Measurements from ENCODE around the gene CTBP1. TPM values are rescaled to one million over a fixed set of nuclear protein-coding genes. Genes with fewer than 3 reads are reported as not detected.

The CTBP1 gene
- total and polyA plus RNA-seq, 9 of the 15 experiments (the other 6 are each of a cell fraction or from before 2014, with no cell fraction given) = 14.5 to 162 (median 68.2) TPM

DNA sequence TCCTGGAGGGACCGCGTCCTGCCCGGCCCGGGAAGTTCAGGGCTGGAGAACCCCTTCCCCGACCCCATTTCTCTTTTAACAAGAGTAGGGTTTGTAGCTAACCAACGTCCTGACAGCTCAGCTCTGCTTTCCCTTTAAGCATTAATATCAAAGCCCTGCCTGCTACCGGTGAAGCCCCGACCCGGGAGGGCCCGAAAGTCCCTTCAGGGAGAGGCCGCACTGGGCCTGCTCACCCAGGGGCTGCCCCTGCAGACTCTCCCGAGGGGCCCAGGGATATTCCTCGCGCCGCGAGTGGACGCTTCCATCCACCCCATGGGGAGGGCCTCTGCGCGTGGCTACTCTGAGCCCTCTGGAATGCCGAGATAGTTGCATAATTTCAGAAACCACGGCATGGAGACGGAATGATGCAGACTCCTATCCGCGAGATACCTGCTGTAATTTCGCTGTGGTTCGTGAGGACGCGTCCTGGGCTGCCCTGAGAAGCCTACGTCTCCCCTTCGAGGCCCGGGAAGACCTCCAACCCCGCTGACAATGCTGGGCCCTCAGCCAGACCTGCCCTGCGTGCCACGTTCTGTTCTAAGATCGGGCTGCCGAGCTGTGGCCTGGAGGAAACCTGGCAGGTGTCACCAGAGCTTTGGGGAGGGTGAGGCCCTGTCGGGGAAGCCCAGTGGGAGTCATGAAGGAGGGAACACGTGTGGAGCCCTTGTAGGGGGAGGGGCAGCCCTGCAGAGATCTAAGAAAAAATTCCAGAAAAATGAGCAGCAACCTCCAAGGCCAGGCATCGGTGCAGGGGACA is 999 bp upstream of the CTBP1 start (continued):
- TF ChIP-seq, protein P1, sequence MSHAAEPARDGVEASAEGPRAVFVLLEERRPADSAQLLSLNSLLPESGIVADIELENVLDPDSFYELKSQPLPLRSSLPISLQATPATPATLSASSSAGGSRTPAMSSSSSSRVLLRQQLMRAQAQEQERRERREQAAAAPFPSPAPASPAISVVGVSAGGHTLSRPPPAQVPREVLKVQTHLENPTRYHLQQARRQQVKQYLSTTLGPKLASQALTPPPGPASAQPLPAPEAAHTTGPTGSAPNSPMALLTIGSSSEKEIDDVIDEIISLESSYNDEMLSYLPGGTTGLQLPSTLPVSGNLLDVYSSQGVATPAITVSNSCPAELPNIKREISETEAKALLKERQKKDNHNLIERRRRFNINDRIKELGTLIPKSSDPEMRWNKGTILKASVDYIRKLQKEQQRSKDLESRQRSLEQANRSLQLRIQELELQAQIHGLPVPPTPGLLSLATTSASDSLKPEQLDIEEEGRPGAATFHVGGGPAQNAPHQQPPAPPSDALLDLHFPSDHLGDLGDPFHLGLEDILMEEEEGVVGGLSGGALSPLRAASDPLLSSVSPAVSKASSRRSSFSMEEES (CRISPR knock-in tag; IDR thresholded peaks at IDR 0.05) = no peak
- no peak for TF ChIP-seq ATF1 (CRISPR knock-in tag; IDR thresholded peaks at IDR 0.05)
- 0 out of 2 replicates have a peak, but pooled peaks have one; percentile 1 for TF ChIP-seq ATF1 (tag; IDR thresholded peaks at IDR 0.05)
- no peak for TF ChIP-seq RAD21 (CRISPR knock-in tag; conservative IDR thresholded peaks at IDR 0.05 in 1 of 2, IDR thresholded peaks at IDR 0.05 in 1 of 2)
- peak; percentile 10; the same call in 1 of the 2 replicates for TF ChIP-seq NFIC (IDR thresholded peaks at IDR 0.05)
- peak; percentile 42; the same call in 1 of the 2 replicates for TF ChIP-seq MAX (CRISPR knock-in tag; IDR thresholded peaks at IDR 0.05)
- no peak for TF ChIP-seq BCOR (IDR thresholded peaks at IDR 0.05)
- TF ChIP-seq ZBTB33 (CRISPR knock-in tag; IDR thresholded peaks at IDR 0.05) = 0 out of 2 replicates have a peak, but pooled peaks have one; percentile 27
- no peak for TF ChIP-seq CSDE1 (IDR thresholded peaks at IDR 0.05)
- no peak for TF ChIP-seq ZFPM2 (CRISPR knock-in tag; IDR thresholded peaks at IDR 0.05)
- TF ChIP-seq ILF3 (IDR thresholded peaks at IDR 0.05; ENCODE audit: borderline replicate concordance) = no peak
- TF ChIP-seq L3MBTL2 (IDR thresholded peaks at IDR 0.05) = peak; percentile 16; the same call in 1 of the 2 replicates
- TF ChIP-seq LCOR (CRISPR knock-in tag; IDR thresholded peaks at IDR 0.05) = no peak
- no peak; the same call in 1 of the 2 replicates for TF ChIP-seq RBFOX2 (IDR thresholded peaks at IDR 0.05; ENCODE audit: low read depth, low read length)
- no peak for TF ChIP-seq CAMTA2 (CRISPR knock-in tag; conservative IDR thresholded peaks at IDR 0.05)
- TF ChIP-seq ATF3 (IDR thresholded peaks at IDR 0.05) = no peak
- 0 out of 2 replicates have a peak, but pooled peaks have one; percentile 45 for TF ChIP-seq ATF3 (CRISPR knock-in tag; conservative IDR thresholded peaks at IDR 0.05)
- TF ChIP-seq OTX1 (CRISPR knock-in tag; IDR thresholded peaks at IDR 0.05) = no peak
- no peak for TF ChIP-seq CBX2 (IDR thresholded peaks at IDR 0.05; ENCODE audit: insufficient read depth, low read length, poor library complexity, severe bottlenecking)
- TF ChIP-seq, protein P2, sequence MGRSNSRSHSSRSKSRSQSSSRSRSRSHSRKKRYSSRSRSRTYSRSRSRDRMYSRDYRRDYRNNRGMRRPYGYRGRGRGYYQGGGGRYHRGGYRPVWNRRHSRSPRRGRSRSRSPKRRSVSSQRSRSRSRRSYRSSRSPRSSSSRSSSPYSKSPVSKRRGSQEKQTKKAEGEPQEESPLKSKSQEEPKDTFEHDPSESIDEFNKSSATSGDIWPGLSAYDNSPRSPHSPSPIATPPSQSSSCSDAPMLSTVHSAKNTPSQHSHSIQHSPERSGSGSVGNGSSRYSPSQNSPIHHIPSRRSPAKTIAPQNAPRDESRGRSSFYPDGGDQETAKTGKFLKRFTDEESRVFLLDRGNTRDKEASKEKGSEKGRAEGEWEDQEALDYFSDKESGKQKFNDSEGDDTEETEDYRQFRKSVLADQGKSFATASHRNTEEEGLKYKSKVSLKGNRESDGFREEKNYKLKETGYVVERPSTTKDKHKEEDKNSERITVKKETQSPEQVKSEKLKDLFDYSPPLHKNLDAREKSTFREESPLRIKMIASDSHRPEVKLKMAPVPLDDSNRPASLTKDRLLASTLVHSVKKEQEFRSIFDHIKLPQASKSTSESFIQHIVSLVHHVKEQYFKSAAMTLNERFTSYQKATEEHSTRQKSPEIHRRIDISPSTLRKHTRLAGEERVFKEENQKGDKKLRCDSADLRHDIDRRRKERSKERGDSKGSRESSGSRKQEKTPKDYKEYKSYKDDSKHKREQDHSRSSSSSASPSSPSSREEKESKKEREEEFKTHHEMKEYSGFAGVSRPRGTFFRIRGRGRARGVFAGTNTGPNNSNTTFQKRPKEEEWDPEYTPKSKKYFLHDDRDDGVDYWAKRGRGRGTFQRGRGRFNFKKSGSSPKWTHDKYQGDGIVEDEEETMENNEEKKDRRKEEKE (IDR thresholded peaks at IDR 0.05; ENCODE audit: borderline replicate concordance in 1 of 2, control insufficient read depth in 1 of 2, low read depth in 2 of 2, low read length in 1 of 2) = no peak

All from K562 (cell line).